HG03521 (cell line): ENCODE results near the gene ITM2C.

ENCODE experiments used
- ATAC-seq: cut with Tn5 transposase; IDR thresholded peaks from one replicate; pipeline ENCODE4 v1.9.1; 2021; ENCODE audit warnings: mild to moderate bottlenecking, moderate library complexity; ENCODE audit not compliant: unreplicated experiment

The ITM2C gene

DNA sequence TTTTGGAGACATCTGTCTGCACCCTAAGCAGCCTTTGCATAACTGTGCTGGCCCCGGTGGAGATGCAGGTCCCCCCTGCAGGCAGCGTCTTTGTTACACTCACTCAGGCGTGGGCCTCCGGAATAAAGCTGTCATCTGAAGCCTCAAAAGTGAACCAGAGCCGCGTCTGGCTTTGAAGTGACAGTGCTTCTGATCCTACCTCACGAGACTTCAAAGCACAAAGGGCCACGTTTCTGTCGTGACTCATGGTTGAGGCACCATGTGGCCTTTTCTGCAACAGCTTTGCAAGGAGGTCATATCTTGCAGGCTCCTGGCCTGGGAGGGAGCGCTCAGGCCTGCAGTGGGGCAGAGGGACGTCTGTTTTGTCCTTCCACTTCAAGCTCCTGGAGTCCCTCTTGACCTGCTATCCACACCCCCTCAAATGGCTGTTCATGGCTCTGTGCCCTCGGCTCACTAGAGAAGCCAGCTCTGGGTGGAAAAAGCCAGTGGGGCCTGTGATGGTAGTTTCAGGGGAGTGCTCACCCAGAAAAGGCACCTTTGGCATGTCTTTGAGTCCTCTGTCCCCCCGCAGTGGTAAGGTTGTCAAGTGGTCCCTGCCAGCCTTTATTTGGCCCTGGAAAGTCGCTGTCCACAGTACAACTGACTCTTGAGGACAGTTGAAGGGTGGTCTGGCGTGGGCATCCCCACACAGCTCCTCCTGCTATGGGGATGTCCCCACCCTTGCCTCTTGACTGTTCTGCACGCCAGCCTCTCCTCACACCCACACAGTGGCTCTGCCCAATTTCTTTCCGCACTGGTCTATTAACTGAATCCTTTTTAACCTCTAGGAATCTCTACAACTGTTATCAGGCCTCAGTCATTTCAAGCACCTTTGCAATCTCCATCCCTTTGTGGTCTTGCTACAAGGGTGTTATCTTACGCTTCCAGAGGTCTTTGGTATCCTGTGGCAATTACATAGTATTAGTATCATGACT is 41.0 kb downstream of the ITM2C start:
- no peak for ATAC-seq

DNA sequence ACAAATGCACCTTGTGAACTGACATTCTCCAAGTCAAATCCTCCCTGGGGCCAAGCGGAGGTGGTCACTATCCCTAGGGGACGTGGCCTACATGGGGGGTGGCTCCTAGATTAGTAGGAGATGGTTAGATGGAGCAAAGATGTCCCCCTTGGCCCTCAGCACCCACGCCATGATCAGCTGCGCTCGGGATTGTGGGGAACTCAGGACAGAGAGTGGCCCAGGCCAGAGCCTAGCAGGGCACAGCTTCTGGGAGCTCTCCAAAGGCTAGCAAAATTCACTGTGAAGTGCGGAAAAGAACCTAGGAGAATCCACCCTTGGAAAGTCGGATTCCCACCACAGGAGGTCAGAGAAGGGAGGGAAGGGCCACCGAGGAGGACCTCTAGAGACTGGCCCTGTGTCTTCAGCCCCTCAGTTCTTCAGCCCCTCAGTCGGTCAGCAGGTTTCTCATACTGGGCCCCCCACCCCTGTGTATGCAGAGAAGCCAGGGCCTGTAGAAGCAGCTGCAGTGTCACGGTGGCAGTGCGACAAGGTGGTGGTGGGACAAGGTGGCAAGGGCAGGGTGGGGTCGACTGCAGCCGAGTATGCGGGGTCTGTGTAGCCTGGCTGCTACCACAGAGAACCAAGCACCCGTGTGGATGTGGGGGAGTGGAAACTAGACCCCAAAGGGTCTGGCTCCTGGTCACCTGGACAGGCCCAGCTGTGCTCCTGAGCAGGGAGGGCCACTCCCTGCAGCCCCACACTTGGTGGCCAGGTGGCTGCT is 41.9 kb downstream of the ITM2C start:
- ATAC-seq: no peak

DNA sequence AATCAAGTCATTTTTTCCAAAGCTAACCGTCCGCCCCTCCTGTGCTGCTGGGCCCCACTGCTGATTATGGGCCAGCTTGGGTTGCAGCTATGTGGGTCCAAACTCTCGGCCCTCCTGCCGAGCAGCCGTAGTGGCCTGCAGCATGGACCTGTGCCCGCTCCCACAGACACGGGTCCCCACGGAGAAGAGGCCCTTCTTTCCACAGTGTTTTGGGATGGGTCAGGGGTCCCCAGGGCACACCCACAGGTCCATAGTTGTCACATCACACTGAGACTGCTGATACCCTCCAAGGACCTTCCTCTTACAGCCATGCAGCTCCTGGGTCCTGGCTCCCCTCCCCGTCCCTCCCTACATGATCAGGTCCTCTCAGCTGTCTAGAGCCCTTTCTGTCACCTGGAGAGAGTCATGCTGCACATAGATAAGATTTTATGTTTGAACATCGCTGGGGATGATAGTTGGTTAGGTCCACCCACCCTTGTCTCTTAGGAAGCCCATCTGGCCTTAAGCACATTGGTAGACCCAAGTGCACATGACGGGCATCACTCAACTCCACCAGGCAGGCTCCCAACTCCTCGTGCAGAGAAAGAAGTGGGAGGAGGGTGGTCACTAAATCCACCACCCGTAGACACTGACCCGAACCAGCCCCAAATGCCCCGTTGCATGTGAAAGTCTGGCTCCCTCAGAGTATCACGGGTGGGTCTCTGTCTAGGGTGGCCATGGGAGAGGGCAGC is 42.8 kb downstream of the ITM2C start:
- ATAC-seq: no peak

DNA sequence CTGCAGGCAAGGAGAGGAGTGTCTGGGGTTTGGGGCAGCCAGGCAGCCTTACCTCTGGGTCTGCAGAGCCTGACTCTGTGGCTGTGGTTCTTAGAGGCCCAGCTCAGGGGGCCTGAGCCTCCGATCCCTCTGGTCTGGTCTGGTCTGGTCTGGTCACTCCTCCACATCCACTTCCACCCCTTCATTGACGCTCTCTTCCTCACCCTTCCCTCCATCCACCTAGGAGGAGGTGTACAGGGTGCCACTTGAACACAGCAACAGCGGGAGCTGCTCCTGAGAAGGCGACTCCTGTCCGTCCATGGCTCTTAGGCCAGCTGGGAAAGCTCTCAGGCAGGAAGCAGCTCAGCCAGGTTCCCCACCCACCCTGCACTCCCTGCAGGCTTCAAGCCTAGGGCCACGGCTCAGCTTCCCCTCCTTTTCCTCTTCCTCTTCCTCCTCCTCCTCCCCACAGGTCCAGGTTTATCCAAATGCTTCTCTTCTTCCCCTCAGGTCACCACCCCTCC is 43.4 kb downstream of the ITM2C start:
- ATAC-seq: no peak

DNA sequence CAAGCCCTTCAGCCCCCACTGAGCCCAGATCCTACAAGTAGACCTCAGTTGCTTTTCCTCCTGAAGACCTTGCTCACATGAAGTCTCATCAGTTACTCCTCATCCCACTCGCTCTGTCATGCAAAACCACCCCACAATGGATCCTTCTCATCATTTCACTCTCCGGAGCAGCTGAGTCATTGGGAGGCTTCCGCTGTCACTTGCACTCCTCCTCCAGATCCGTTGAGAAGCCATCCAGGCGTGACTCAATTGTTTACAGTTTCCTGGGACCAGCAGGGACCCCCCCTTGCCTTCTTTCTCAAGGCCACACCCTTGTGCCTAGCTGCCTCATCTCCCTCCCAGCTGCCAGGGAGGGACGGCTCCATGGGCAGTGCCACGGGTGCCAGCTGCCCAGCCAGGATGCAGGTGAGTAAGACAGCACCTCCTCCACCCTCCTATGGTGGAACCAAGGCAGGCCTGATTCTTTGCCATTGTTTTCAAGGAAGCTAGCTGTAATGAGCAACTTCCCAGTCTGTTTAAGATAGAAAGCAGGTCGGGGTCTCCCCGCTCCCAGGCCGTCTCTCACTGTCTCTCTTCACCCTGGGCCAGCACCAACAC is 44.0 kb downstream of the ITM2C start:
- ATAC-seq: no peak

DNA sequence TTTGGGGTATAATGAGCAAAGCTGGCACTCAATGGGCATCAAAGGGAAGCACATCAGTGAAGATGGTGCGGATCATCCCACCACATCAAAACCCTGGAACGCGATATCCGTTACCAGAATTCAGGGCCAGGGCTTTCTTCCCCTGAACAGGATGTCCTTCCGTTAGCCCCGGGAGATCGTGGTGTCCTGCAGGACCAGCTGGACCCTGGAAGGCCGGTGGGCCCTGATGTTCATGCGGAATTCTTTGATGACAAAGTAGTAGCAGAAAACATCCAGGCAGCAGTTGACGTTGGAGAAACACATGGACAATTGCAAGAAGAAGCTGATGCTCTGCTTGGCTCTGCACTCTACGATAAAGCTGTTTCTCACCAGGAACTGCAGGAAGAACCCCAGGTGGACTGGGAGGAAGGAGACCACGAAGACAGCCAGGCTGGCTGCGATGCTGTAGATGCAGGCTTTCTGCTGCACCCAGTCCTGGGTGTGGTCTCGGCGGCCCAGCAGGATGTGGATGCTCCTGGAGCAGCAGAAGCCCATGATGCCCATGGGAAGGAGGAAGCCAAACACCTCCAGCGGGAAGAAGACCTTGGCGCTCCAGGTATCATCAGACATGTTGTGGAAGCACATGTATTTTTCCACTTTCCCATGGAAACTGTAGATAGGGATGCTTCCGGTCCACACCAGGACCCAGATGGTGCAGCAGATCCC is 45.3 kb downstream of the ITM2C start:
- no peak for ATAC-seq

DNA sequence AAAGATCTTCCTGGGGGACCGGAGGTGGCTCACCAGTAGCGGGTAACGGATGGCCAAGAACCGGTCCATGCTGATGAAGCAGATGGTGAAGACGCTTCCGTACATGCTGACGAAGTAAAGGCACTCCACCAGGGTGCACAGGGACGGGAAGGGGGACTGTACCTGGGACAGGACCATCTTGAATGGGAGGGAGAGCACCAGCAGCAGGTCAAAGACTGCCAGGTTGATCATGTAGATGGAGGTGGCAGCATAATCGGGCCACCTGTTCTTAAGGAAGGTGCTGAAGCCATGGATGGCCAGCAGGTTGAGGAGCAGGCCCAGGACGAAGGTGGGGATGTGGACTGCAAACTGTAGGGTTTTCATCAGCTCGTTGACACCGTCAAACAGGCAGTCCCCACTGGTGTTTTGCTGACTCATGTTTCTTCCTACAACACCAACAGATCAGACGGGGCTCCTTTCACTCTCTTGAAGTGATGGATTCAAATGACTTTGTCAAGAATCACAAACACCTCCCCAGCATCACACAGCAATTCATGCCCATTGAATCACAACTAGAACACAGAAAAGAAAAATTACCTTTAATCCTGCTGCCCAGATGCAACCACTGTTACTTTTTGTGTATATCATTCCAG is 45.9 kb downstream of the ITM2C start:
- no peak for ATAC-seq

DNA sequence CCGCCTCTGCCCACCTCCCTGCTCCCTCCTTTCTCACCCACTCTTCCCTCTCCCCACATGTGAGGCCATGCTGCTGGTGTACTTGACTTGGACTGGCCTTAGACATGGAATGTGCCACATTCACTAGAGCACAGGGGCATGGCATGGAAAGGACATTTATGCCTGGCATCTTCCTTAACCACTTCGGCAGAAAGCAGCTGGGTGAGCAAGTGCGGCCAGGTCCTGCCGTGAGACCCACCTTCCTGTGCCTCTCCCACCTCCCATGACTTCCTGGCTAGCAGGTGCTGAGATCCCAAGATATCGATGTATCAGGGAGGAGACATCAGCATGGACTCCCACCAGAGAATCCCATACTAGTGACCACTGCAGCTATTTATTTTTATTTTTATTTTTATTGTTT is 47.3 kb downstream of the ITM2C start:
- no peak for ATAC-seq

DNA sequence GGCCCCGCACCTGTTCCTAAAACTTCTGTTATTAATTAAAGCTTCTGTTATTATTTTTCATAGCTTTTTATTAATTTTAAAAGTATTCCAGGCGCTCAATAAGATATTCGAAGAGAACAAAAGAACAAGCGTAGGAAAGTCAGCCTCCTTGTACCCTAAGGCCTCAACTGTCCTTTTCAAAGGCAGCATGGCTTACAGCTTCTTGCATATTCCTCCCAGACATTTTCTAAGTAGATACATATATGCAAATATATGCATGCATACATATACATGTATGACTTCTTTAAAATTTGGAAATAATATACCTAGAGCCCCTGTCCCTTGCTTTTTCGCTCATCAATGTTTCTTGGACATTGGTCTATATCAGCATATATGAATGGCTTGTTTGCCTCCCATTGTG is 48.0 kb downstream of the ITM2C start:
- ATAC-seq: no peak

DNA sequence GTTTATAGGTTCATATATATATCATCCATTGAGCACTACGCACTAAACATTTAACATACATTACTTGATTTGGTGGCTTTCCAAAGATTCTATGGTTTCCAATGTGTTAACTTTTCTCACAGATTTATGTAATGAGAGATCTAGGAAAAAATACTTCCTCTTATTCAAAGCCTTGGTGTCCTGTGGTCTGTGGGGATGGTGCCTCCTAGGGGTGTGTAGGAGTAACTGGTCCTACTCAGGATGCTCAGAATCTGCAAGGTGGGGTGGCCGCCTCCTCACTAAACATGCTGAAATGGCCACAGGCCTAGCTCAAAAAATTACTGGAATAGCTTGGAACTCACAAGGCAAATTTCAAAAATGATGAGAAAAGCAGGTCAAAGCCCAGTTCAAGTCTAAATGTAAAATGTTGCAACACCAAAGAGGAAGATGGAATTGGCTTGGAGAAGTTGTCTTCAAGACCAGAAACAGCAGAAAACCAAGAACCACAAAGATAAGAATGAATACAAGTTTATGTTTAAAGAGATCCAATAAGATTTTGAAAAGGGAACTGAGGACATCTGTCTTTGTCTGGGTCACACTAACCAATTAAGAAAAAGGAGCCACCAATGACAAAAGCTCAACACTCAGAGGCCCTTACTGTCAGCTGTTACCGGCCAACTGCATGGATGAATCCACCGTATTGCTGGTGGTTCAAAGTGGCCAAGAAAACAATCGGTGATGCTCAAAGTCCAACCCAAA is 48.8 kb downstream of the ITM2C start:
- no peak for ATAC-seq

DNA sequence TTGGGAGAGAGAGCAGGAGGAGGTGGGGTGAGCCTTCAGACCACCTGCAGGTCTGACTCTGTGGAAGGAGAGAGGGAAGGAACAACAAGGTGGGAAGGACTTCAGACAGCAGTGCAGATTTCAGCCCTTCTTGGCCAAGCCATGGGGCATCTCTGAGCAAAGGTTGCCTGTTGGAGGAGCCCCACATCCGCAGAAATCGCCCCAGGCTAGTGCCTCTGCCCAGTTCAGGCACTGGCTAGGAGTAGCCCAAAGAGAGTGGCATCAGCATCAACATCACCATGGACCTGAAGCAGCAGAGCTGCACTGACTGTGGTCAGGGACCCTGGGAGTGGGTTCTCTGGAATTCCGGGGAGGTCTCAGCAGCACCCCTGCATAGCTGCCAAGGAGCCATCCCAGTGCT is 50.1 kb downstream of the ITM2C start:
- no peak for ATAC-seq

DNA sequence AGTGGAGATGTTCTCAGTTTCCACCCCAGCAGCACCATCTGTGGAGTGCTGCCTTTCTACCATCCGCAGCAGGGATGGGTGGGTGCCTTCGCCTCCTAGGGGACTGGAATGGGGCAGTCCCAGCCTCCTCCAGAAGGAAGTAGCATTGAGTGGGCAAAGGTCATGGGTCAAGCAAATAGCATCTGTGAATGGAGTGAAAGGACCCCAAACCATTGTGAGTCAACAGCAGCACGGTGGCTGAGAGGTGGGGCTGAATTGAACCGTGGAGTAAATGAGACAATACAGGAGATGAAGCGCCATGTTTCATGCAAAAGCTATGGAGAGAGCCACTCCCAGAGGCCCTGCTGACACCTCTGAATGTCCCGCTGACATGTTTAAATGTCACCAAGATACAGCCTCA is 50.6 kb downstream of the ITM2C start:
- no peak for ATAC-seq

DNA sequence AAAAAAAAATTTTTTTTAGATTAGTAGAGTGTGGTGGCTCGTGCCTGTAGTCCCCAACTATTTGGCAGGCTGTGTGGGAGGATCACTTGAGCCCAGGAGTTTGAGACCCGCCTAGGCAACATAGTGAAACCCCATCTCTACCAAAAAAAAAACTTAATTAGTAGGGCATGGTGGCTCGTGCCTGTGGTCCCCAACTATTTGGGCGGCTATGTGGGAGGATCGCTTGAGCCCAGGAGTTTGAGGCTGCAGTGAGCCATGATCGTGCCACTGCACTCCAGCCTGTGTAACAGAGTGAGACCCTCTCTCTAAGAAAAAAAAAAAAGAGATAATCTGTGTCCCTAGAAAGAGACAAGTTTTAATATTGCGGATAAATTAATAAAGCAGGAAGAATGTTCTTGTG is 51.5 kb downstream of the ITM2C start:
- ATAC-seq: no peak

DNA sequence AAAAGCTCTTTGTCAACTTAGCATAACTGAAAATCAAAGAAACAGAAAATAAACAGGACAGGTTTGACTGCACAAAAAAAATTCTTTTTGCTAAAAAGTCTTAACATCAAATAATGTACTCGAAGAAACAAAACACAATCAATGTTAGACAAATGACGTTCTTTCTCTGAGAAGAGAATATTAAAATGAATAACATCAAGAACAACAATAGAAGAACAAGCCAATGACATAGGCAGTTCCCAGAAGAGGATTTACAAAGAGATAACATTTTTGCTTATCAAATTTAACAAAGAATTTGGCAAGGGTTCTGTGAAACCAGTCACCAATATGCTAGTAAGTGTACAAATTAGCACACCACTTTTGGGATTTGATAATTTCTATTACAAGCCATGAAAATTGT is 54.5 kb downstream of the ITM2C start:
- ATAC-seq: no peak

DNA sequence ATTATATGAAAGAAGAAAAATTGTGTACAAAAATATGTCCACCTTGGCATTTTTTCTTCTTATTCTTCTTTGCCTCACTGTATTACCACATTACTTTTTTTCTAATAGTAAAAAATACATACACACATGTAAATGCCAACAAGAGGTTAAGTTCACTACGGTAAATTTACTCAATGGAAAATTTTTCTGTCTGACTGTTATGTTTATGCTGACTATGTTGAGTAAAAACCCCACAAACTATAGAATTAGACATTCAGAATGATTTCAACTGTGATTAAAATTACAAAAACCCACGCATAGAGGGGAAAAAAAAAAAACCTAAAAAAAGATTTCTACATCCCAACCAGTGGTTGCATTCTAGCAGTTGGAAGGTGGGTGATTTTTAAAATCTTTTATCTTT is 54.9 kb downstream of the ITM2C start:
- no peak for ATAC-seq

DNA sequence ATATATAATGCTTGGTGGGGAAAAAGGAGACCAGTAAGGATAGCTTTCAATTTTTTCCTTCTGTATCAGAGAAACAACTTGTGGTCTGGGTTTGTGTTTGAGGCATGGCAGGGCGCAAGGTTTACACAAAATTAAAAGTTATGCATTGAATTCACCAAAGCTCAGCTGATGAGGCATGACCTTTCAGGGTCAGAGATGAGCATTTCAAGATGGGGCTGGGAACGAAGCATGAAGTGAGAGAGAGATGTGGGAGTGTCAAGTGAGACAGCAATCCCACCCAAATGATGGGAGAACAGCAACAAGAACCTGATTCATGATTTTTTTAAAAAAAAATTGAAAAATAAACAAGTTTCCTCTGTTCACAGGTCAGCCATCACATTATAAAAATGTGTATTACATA is 55.4 kb downstream of the ITM2C start:
- no peak for ATAC-seq

DNA sequence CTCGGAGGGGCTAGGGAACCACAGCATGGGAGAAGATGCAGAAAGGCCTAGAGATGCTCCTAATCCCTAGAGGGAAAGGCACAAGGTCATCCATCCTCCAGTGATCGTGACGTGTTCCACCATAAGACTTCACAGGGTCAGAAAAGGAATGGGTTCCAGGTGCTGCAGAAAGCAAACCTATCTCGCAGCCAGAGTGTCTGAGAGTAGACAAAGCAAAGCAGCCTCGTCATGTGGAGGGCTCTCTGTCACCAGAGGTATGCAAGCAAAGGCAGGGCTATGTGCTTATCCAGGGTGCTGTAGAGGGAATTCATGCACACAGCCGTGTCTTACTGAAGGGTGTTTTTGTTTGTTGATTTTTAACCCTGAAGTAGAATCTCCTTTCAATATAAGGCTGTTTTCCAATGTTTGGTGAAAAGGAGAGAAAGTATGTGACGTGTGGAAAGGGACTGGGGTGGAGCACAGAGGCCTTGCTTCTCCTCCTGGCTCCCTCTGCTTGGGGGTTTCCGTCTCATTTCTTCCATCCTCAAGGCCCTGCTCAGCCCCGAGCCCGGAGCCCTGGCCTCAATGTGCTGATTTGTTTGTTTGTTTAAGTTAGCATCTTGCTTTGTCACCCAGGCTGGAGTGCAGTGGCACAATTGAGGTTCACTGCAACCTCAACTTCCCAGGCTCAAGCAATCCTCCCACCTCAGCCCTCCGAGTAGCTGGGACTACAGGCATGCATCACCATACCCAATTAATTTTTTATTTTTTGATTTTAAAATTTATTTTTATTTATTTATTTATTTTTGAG is 57.3 kb downstream of the ITM2C start:
- no peak for ATAC-seq

DNA sequence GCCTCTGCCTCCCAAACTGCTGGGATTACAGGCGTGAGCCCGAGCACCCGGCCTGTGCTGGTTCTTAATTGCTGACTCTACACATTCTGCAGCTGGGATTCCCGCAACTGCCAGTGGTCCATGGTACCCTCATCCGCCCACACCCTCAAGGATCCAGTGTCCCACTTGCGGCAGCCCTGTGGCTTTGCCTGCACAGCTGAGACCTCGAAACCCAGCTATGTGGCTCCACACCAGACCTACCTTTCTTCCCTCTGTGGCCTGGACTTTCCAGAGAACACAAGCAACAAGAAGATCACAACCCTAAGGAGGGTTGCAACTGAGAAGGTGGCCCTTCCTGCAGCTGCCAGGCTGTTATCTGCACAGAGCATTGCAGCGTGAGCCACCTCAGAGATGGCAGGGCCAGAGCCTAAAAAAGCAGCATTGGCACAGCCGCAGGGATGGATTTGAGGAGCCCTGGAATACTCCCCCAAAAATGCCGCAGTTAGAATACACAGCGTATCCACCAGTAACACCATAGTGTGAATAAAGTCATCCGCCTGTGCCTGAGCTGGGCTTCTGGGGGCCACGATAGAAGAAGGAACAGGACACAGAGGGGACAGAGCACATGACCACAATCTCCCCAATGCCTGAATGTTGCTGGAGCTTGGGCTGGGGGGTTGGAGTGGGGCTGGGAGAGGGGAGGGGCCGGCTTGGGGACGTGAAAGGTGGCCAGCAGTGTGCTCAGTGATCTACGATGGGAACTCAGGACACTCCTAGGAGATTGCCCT is 58.4 kb downstream of the ITM2C start:
- no peak for ATAC-seq
